Heart left ventricle (tissue), 13 donors: Measurements from ENCODE around the gene STS.

Source experiments
- CTCF ChIP-seq, 12 donors: fragments of 200-600 bp; sonication (generic) in 4 of 12; IDR thresholded peaks; one replicate each; pipeline versions ENCODE4 v1.5.0 to v1.8.0; 2018 to 2022; ENCODE audit warnings: antibody characterized with exemption in 12 of 12, mild to moderate bottlenecking in 5 of 12
- POLR2A ChIP-seq, 2 donors: fragments of 450-650 bp; IDR thresholded peaks; one replicate each; pipeline ENCODE4 v1.6.1; 2017; ENCODE audit warnings: antibody characterized with exemption in 2 of 2, mild to moderate bottlenecking in 2 of 2, moderate library complexity in 2 of 2
- donor health status: ischemic (EF 13 %, LVEDD 7.1; RV severe dilation, severe dysfunction).
- donor health status: DM: no; HTN: yes; CAD: no.
- donor health status: DM: no; HTN: no; CAD: no.
- donor health status: ischemic (EF 25% LVEDD 6.9; RV normal size, moderate dysfunction).
- donor health status: ischemic (EF 25% LVEDD 5.7; RV mildly dilated, moderate dysfunction).
- donor health status: ischemic (EF 35%, LVEDD 5.7; RV mildly dilated, moderate dysfunction).
- donor health status: nonischemic (EF 11% LVEDD 7.7; RV severe dilation, severe dysfunction).
- donor health status: DM: yes; HTN: yes; CAD: no.
- donor health status: PGD.
- donor health status: ischemic (EF 29% LVEDD 5.4; RV normal size, mild dysfunction).
- donor health status: nonischemic (EF 23%, LVEDD 6.1; RV moderate dilation, normal function).

GRCh38 chrX:7163146-7163677 lies 15.7 kb downstream of the STS start:
- TF ChIP-seq CTCF (IDR thresholded peaks at IDR 0.05) = no peak
- no peak for TF ChIP-seq POLR2A (IDR thresholded peaks at IDR 0.05)
